GM12875 (cell line): Measurements from ENCODE around the gene RFXANK.

Experiments
- H3K4me3 ChIP-seq: one replicate; pipeline ENCODE4 v1.5.1; 2011; ENCODE audit warnings: low read depth, low read length, control low read depth
- TF ChIP-seq, protein P1 (sequence below): IDR thresholded peaks from 2 replicates; pipeline ENCODE4 v1.5.1; 2011; ENCODE audit warnings: low read depth, mild to moderate bottlenecking, control low read depth, inconsistent platforms, low read length, moderate library complexity, borderline replicate concordance; ENCODE audit not compliant: insufficient read depth

The RFXANK gene

GRCh38 chr19:19185853-19186740, 6.0 kb upstream of the RFXANK start:
- no peak overlapping the region for H3K4me3 ChIP-seq

DNA sequence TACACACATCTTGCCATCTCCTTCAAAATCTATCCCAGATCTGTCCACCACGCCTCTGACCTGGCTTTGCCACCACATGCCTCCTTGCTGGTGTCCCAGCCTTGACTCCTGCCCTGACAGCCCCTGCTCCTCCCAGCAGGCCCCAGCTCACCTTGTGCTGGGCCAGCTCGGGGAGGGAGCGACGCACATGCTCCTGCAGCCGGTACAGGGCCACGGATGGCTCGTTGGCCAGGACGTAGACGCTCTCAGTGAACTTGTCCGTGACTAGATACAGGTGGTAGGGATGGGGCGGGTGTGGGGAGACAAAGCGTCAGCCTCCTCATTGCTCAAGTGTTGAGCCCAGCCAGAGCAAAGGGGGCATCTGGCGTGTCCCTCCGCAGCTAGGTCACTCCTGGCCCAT, 5.3 kb upstream of the RFXANK start:
- TF ChIP-seq, protein P1, sequence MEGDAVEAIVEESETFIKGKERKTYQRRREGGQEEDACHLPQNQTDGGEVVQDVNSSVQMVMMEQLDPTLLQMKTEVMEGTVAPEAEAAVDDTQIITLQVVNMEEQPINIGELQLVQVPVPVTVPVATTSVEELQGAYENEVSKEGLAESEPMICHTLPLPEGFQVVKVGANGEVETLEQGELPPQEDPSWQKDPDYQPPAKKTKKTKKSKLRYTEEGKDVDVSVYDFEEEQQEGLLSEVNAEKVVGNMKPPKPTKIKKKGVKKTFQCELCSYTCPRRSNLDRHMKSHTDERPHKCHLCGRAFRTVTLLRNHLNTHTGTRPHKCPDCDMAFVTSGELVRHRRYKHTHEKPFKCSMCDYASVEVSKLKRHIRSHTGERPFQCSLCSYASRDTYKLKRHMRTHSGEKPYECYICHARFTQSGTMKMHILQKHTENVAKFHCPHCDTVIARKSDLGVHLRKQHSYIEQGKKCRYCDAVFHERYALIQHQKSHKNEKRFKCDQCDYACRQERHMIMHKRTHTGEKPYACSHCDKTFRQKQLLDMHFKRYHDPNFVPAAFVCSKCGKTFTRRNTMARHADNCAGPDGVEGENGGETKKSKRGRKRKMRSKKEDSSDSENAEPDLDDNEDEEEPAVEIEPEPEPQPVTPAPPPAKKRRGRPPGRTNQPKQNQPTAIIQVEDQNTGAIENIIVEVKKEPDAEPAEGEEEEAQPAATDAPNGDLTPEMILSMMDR, result no peak
- no peak overlapping the region for H3K4me3 ChIP-seq

More at GRCh38 chr19:19185853-19186740, 6.0 kb upstream of the RFXANK start:
- TF ChIP-seq, protein P1, result peak; percentile 79

GRCh38 chr19:19191768-19192077, 335 bp upstream of the RFXANK start:
- peak overlapping the region; percentile 96 for H3K4me3 ChIP-seq
- TF ChIP-seq, protein P1, result no peak

DNA sequence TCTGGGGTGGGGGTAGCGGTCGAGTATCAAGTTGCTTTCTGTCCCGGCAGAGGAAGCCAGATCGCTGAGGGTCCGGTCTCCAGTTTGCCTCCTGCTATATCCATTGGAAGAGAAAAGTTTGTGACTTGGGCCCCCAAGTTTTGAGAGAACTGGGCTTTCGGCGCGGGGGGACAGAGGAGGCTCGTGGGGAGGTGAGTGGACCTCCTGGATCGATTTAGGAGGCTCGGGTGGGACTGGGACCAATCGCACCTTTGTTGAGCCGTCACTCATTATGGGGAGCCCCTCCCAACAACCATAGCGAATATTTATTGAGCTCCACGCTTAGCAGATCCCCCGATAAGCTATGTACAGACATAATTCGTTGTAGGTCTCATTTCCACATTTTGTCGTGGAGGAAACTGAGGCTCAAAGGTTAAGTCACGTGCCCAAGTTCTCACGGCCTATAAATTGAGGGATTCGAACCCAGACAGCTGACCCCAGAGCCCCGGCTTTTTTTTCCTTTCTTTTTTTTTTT, 909 bp downstream of the RFXANK start:
- TF ChIP-seq, protein P1, result no peak
- peak overlapping the region; percentile 87 for H3K4me3 ChIP-seq

- H3K4me3 ChIP-seq, result no peak overlapping the region
- TF ChIP-seq, protein P1, result no peak
These were observed 1.9 kb downstream of the RFXANK start for GRCh38 chr19:19193926-19194325.

DNA sequence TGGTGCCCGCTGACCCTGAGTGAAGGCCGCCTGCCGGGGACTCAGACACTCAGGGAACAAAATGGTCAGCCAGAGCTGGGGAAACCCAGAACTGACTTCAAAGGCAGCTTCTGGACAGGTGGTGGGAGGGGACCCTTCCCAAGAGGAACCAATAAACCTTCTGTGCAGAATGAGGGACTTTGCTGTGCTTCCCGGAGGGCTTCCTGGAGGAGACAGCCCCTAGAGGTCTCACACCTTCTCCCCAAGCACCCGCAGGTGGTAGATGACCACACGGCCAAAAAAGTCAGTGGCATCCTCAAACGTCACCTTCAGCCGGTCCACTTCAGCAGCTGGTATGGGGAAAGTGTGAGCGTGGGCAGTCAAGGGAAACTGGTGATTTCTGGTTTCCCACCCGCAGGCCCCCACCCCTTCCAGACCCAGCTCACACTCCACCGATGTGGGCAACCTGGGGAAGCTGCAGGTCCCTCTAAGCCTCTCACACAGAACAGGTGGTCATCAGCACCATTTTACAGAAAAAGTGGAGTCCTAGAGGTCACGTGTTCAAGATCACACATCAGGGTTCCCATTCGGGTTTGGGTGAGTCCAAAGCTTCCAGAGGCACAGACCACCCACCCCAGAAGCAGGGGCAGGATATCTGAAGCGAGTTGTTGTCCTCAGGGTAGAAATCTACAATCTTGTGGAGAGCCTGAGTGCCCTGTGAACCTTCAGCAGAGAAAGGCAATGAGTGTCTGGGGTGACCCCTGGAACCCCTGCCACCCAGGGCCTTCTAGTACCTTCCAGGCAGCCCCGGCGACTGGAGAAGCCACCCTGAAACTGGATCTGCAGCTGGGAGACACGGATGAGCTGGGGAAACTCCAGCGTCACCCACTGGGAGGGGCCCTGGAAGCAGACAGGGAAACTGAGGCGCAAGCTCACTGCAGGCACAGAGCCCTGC, 9.9 kb downstream of the RFXANK start:
- TF ChIP-seq, protein P1, result no peak
- peak overlapping the region; percentile 55 for H3K4me3 ChIP-seq
